Measurements from ENCODE around the gene CDH13. TPM values are rescaled to one million over a fixed set of nuclear protein-coding genes. Genes with fewer than 3 reads are reported as not detected.

The CDH13 gene
- total and polyA plus RNA-seq, 2 donors (not counting 1 experiment from before 2014, with no cell fraction given): 27.6 to 96.7 TPM

DNA sequence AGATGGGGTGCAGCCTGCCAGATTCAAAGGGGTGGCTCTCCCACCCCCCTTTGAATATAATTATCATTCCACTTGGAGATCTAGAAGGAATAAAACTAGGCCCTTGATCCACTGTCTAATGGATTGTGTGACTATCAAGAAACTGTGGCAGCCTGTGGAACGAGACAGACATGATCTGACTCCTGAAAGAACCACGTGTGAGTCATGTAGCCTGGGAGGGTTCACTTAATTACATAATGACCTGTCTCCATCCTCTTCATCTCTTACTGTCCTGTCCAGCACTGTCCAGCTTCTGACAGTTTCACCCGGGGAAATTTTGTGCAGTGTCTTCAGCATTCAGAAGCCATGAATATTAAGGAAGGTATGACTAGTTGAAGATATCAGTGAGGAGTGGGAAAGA is 43.3 kb upstream of the CDH13 start:
- H3K4me1 ChIP-seq (ENCODE audit: control insufficient read depth, extremely low read depth, insufficient read depth, low read length): no peaks in the 10 kb centered on the region
- no peaks in the 10 kb centered on the region for H3K9me3 ChIP-seq (ENCODE audit: control insufficient read depth, insufficient read depth, low read depth, low read length)
- H3K27me3 ChIP-seq (ENCODE audit: control insufficient read depth, insufficient read depth, low read length): no peaks in the 10 kb centered on the region
- no peak overlapping the region for H3K27ac ChIP-seq (ENCODE audit: insufficient read depth, low read length)
- no peak overlapping the region for H2AFZ ChIP-seq (ENCODE audit: low read length)
- no peaks in the 10 kb centered on the region for H3K36me3 ChIP-seq (ENCODE audit: control insufficient read depth, insufficient read depth, low read length)
- H3K4me2 ChIP-seq (ENCODE audit: extremely low read depth, insufficient read depth, low read length): no peak overlapping the region
- H3K79me2 ChIP-seq (ENCODE audit: control insufficient read depth, insufficient read depth, low read length): no peaks in the 10 kb centered on the region
- H4K20me1 ChIP-seq (ENCODE audit: control insufficient read depth, extremely low read depth, insufficient read depth, low read length): no peaks in the 10 kb centered on the region
- H3K9ac ChIP-seq (ENCODE audit: insufficient read depth, low read length): no peak overlapping the region
- H3K4me3 ChIP-seq (replicated peaks in 1 of 4; ENCODE audit: control extremely low read depth in 1 of 4, insufficient read depth in 1 of 4, low read depth in 3 of 4, low read length in 4 of 4): no peak overlapping the region
- DNase-seq (ENCODE audit: low read depth in 2 of 2): peak in 1 of 2 donors; percentile 49
- no peak for TF ChIP-seq EZH2 (IDR thresholded peaks at IDR 0.05; ENCODE audit: low read length, missing control alignments)
- no peak for TF ChIP-seq CTCF (conservative IDR thresholded peaks at IDR 0.05 in 1 of 2, IDR thresholded peaks at IDR 0.05 in 1 of 2; ENCODE audit: low read depth in 1 of 2, low read length in 2 of 2)

DNA sequence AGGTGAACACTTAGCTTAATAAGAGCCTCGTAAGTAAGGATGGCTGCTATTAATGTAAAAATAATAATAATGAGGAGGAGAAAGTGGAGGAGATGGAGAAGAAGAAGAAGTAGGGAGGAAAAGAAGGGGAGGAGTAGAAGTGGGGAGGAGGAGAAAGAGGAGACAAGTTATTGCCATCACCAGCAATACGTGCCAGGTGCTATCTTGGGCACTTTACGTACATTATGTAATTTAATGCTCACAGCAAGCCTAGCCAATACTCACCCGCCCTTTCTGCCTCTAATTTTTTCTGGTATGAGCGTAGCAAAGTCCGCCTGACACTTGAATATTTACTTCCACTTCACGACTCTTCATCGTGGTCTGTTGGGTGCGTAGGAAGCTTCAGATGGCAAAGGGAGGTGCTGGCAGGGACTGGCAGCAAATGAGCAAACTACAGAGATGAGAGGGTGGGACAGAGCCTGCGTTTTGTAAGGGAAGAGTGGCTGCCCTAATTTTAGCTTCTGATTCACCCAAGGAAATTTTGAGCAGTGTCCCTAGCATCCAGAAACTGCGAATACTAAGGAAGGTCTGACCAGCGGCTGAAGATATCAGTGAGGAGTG is 42.1 kb upstream of the CDH13 start:
- peak in 1 of 2 donors; percentile 45 for DNase-seq (ENCODE audit: low read depth in 2 of 2)
- Histone ChIP-seq H3K9ac (ENCODE audit: insufficient read depth, low read length) (no peak overlapping the region), H4K20me1 (ENCODE audit: control insufficient read depth, extremely low read depth, insufficient read depth, low read length) (no peaks in the 10 kb centered on the region), H3K36me3 (ENCODE audit: control insufficient read depth, insufficient read depth, low read length) (no peaks in the 10 kb centered on the region), H3K4me3 (replicated peaks in 1 of 4; ENCODE audit: control extremely low read depth in 1 of 4, insufficient read depth in 1 of 4, low read depth in 3 of 4, low read length in 4 of 4) (no peak overlapping the region), H3K4me2 (ENCODE audit: extremely low read depth, insufficient read depth, low read length) (no peak overlapping the region), H3K79me2 (ENCODE audit: control insufficient read depth, insufficient read depth, low read length) (no peaks in the 10 kb centered on the region), H3K4me1 (ENCODE audit: control insufficient read depth, extremely low read depth, insufficient read depth, low read length) (no peaks in the 10 kb centered on the region), H3K9me3 (ENCODE audit: control insufficient read depth, insufficient read depth, low read depth, low read length) (no peaks in the 10 kb centered on the region), H3K27me3 (ENCODE audit: control insufficient read depth, insufficient read depth, low read length) (no peaks in the 10 kb centered on the region), H3K27ac (ENCODE audit: insufficient read depth, low read length) (no peak overlapping the region), H2AFZ (ENCODE audit: low read length) (no peak overlapping the region)
- TF ChIP-seq EZH2 (IDR thresholded peaks at IDR 0.05; ENCODE audit: low read length, missing control alignments) (no peak), CTCF (conservative IDR thresholded peaks at IDR 0.05 in 1 of 2, IDR thresholded peaks at IDR 0.05 in 1 of 2; ENCODE audit: low read depth in 1 of 2, low read length in 2 of 2) (no peak)

DNA sequence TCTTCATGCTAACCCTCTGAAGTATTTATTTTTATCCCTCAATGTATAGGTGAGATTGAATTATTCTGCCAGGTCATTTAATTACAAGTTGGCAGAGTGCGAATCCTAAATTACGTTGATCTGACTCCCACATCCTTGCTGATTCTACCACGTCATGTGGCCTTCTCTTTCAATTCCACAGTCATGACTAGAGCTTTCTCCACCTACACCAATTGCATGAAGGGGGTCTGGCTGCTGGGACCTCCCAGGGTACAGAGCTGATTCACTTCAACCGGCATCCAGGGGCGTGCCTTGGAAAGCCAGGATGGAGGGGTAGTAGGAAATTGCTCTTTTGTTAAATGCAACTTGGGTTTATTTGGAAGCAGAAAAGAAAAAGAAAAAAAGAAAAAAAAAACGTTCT is 41.1 kb upstream of the CDH13 start:
- DNase-seq (ENCODE audit: low read depth in 2 of 2): peak in 1 of 2 donors; percentile 94
- Histone ChIP-seq H3K27ac (ENCODE audit: insufficient read depth, low read length) (no peak overlapping the region), H3K4me1 (ENCODE audit: control insufficient read depth, extremely low read depth, insufficient read depth, low read length) (no peaks in the 10 kb centered on the region), H3K4me2 (ENCODE audit: extremely low read depth, insufficient read depth, low read length) (no peak overlapping the region), H3K79me2 (ENCODE audit: control insufficient read depth, insufficient read depth, low read length) (no peaks in the 10 kb centered on the region), H3K9ac (ENCODE audit: insufficient read depth, low read length) (no peak overlapping the region), H3K9me3 (ENCODE audit: control insufficient read depth, insufficient read depth, low read depth, low read length) (no peaks in the 10 kb centered on the region), H3K27me3 (ENCODE audit: control insufficient read depth, insufficient read depth, low read length) (no peaks in the 10 kb centered on the region), H4K20me1 (ENCODE audit: control insufficient read depth, extremely low read depth, insufficient read depth, low read length) (no peaks in the 10 kb centered on the region), H3K4me3 (replicated peaks in 1 of 4; ENCODE audit: control extremely low read depth in 1 of 4, insufficient read depth in 1 of 4, low read depth in 3 of 4, low read length in 4 of 4) (no peak overlapping the region), H2AFZ (ENCODE audit: low read length) (no peak overlapping the region), H3K36me3 (ENCODE audit: control insufficient read depth, insufficient read depth, low read length) (no peaks in the 10 kb centered on the region)
- TF ChIP-seq CTCF (conservative IDR thresholded peaks at IDR 0.05 in 1 of 2, IDR thresholded peaks at IDR 0.05 in 1 of 2; ENCODE audit: low read depth in 1 of 2, low read length in 2 of 2): no peak
- TF ChIP-seq EZH2 (IDR thresholded peaks at IDR 0.05; ENCODE audit: low read length, missing control alignments): no peak

All from fibroblast of lung (primary cell).